NCI-H446 (cell line): Measurements from ENCODE around the gene INPP4A.
"Not testable (repeated sequence)": the region's sequence is repeated elsewhere in the genome, so short reads cannot be mapped to it uniquely, and the experiment has no call there.

ENCODE experiments used
- DNase-seq, 2 experiments: peaks; one replicate each; lab custom pipeline; 2025; lab: John Stamatoyannopoulos, UW

INPP4A gene

DNA sequence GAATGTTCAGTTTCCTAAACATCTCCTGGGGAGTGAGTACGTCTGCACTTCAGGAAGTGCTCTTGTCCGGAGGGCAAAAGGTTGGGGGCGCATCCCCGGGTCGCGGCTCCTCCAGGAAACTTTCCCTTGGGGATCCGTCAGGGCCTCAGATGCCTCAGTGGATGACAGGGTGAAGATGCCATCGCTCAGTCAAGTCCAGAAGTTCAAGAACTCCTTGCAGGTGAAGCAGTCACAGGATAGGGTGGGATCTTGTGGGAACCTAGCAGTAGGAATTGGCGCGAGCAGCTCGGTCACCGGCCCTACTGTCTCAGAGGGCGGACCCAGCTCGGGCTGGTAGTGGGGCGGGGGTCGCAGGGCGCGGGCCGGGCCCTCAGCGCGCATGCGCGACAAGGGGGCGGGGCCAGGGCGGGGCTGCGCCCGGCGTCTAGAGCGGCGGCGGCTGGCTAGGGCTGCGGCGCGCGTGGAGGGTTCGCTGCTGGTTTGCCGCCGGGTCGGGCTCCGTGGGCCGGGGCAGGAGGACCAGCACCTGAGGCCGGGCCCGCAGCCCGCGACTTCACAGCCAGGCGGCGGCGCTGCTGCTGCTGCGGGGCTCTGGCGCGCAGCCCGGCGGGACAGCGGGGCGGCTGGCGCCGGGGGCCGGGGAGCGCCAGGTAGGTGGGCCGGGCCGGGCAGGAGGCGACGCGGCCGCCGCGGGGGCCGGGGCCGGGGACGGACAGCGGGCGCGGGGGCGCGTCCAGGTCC, at the start of gene INPP4A:
TSS of gene INPP4A (plus strand) at position 423 of the 741 bp plus-strand sequence. CDS start 75,191 bp downstream, outside the sequence.
- peak; percentile 39 to 85 for DNase-seq

GRCh38 chr2:98395977-98396376, 48.7 kb upstream of the INPP4A start:
- no peak for DNase-seq

GRCh38 chr2:98396745-98397355, 47.8 kb upstream of the INPP4A start:
- DNase-seq: no peak

DNA sequence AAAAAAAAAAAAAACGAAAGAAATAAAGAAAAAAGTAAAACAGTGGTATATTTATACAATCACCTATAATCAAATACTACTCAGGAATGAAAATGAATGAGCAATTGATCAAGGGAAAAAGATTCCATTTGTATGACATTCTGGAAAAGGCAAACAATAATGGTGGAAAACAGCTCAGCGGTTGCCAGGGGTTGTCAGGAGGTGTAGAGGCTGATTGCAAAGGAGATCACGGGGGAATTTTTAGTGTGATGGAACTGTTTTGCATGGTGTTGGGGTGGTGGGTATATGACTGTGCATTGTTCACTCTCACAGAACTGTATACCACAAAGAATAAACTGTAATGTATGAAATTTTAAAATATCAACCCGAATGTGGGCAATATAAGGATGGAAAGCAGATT, 45.5 kb upstream of the INPP4A start:
- DNase-seq: no peak

GRCh38 chr2:98403878-98404277, 40.8 kb upstream of the INPP4A start:
- DNase-seq: no peak

DNA sequence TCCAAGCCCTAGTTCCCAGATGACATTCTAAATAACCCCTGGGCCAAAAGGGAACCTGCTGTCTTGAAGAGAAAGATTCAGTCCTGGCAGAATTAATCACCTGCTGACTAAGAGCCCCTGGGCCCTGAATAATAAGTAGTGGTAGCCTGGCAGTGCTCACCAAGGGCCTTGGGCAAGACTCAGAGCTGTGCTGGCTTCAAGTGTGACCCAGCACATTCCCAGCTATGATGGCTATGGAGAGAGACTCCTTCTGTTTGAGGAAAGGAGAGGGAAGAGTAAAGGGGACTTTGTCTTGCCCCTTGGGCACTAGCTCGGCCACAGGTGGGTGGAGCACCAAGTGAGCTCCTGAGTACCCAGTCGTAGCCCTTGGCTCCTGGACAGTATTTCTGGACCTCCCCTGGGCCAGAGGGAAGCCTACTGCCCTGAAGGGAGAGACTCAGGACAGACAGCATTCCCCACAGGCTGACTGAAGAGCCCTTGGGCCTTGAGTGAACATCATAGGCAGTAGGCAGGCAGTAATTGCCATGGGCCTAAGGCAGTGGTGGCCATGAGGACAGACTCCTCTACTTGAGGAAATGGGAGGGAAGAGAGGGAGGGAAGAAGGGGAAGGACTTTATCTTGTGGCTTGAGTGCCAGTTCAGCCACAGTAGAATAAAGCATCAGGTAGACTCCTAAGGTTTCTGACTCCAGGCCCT, 40.0 kb upstream of the INPP4A start:
- DNase-seq: no peak

DNA sequence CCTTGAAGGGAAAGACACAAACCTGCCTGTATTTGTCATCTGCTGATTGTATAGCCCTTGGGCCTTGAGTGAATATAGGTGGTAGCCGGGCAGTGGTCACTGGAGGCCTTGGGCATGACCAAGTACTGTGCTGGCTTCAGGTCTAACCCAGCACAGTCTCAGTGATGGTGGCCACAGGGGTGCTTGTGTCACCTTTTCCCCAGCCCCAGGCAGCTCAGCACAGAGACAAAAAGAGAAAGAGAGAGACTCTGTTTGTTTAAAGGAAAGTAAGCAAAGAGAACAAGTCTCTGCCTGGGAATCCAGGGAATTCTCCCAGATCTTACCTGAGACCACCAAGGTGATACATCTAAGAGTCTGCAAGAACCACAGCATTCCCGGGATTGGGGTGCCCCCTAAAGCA, 39.4 kb upstream of the INPP4A start:
- no peak for DNase-seq

DNA sequence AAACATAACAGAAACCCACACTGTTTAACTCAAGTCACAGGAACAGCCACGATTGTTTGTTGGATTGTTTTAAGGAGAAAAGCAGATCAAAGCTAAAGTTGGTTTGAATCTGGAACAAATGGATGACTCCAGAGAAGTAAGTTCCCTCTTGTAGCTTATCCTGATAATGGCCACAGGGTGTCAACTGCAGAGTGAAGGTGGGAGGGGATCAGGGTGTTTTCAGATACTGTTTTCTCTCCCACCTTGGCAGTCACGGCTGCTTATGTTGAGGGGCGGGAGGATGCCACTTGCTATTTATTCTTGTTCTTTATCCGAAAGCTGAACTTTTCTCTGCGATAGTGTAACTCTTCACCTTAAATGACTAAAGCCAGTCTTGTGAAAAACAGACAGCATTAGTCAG, 36.5 kb upstream of the INPP4A start:
- DNase-seq: no peak

GRCh38 chr2:98412751-98413458, 31.8 kb upstream of the INPP4A start:
- DNase-seq: peak; percentile 54 to 78

GRCh38 chr2:98414246-98414645, 30.4 kb upstream of the INPP4A start:
- DNase-seq: not testable (repeated sequence)

GRCh38 chr2:98415719-98416248, 28.9 kb upstream of the INPP4A start:
- not testable (repeated sequence) for DNase-seq

- DNase-seq: no peak
Measured at GRCh38 chr2:98416383-98417159, 28.1 kb upstream of the INPP4A start.

DNA sequence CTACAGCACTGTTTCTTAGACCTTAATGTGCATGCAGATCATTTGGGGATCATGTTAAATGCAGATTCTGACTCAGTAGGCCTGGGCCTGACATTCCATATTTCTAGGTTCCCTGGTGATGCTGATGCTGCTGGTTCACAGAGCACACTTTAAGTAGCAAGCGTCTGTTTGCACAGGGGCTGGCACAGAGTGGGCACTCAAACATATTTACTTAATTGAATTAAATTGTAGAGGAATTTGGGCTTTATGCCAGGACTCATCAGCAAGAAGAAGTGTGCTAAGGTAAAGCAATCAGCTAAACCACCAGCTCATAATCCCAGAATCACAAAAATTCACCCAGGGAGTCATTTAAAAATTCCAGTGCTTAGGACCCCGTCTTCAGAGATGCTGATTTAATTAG, 25.1 kb upstream of the INPP4A start:
- no peak for DNase-seq

GRCh38 chr2:98419977-98420725, 24.5 kb upstream of the INPP4A start:
- DNase-seq: no peak

- DNase-seq: no peak
Measured at GRCh38 chr2:98422449-98422848, 22.2 kb upstream of the INPP4A start.

DNA sequence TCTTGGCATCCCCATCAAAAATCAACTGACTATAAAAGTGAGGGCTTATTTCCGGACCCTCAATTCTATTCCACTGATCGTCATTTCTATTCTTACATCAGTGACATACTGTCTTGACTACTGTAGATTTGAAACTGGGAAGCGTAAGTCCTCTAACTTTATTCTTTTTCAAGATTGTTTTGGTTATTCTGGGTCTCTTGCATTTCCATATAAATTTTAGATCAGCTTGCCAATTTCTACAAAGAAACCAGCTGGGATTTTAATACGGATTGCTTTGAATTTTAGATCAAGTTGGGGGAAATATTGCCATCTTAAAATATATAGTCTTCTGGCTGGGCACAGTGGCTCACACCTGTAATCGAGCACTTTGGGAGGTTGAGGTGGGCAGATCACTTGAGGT, 17.9 kb upstream of the INPP4A start:
- DNase-seq: no peak

- no peak for DNase-seq
Measured at GRCh38 chr2:98432145-98432544, 12.5 kb upstream of the INPP4A start.

DNA sequence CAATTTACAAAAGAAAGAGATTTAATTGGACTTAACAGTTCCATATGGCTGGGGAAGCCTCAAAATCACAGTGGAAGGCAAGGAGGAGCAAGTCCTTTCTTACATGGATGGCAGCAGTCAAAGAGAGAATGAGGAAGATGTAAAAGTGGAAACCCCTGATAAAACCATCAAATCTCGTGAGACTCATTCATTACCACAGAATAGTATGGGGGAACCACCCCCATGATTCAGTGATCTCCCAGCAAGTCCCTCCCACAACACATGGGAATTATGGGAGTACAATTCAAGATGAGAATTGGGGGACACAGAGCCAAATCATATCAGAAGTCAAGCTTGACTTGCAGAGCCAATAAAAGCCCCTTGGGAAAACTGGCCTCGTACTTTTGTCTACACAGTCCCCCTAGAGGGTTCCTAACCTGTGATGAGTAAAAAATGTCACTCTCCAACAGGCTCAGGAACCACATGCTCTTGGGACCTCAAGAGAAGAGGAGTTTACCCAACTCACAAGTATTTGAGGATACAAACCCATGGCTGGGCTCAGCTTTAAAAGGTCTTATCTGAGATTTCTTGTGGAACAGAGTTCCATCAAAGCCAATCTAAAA, 11.2 kb upstream of the INPP4A start:
- DNase-seq: no peak

DNA sequence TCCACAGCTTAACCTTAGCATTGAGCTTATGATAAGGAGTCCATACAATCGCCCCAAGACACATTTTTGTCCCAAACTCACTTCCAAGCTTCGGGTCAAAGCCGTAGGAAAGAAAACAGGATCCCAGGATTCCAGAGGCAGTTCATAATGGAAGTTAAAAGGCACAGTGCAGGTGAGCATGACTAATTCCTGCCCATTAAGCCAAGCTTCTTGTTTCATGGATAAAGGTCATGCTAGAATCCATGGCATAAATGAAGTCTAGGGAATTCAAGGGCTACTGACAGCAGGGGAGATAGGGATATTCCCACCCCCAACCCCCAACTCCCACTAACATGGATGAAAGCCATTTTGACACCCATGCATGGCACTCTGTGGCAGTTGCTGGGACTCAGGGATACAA, 10.2 kb upstream of the INPP4A start:
- no peak for DNase-seq

DNA sequence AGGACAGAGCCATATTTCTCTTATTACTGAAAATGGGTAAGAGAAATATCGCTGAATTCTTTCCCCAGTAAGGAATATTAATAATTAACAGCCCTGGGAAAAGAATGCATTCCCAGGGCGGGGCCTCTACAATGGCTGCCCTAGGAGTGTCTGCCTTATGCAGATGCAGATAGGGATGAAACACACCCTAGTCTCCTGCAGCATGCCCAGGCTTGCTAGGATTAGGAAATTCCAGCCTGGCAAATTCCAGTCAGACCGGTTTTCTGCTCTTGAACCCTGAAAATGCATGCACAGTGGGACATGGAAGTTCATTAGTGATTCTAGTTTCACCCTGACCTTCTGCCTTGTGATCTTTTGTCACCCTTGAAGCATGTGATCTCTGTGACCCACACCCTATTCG, 9.0 kb upstream of the INPP4A start:
- DNase-seq: not testable (repeated sequence)
